ENCODE results near the gene DNAJC7.
"Not testable (repeated sequence)": the region's sequence is repeated elsewhere in the genome, so short reads cannot be mapped to it uniquely, and the experiment has no call there.

DNAJC7 gene

GRCh38 chr17:42016411-42016831 lies 818 bp downstream of the DNAJC7 start:
- TF ChIP-seq ISL1 (CRISPR knock-in tag; IDR thresholded peaks at IDR 0.05) (no peak), PATZ1 (CRISPR knock-in tag; IDR thresholded peaks at IDR 0.05; ENCODE audit: borderline replicate concordance) (no peak), BACH2 (CRISPR knock-in tag; IDR thresholded peaks at IDR 0.05; ENCODE audit: borderline replicate concordance) (no peak), PPARA (CRISPR knock-in tag; IDR thresholded peaks at IDR 0.05; ENCODE audit: borderline replicate concordance) (no peak), ZNF8 (CRISPR knock-in tag; IDR thresholded peaks at IDR 0.05) (no peak), ZC3H10 (CRISPR knock-in tag; IDR thresholded peaks at IDR 0.05) (no peak), RARB (CRISPR knock-in tag; IDR thresholded peaks at IDR 0.05) (no peak), ZFP3 (CRISPR knock-in tag; IDR thresholded peaks at IDR 0.05) (no peak), TCF4 (CRISPR knock-in tag; IDR thresholded peaks at IDR 0.05; ENCODE audit: borderline replicate concordance) (no peak), OSR1 (CRISPR knock-in tag; IDR thresholded peaks at IDR 0.05) (no peak), ZNF565 (CRISPR knock-in tag; conservative IDR thresholded peaks at IDR 0.05; ENCODE audit: low read depth) (no peak), SNAI2 (CRISPR knock-in tag; IDR thresholded peaks at IDR 0.05) (no peak), ARNTL (CRISPR knock-in tag; IDR thresholded peaks at IDR 0.05; ENCODE audit: borderline replicate concordance, low read depth) (no peak)
- TF ChIP-seq, protein P1, sequence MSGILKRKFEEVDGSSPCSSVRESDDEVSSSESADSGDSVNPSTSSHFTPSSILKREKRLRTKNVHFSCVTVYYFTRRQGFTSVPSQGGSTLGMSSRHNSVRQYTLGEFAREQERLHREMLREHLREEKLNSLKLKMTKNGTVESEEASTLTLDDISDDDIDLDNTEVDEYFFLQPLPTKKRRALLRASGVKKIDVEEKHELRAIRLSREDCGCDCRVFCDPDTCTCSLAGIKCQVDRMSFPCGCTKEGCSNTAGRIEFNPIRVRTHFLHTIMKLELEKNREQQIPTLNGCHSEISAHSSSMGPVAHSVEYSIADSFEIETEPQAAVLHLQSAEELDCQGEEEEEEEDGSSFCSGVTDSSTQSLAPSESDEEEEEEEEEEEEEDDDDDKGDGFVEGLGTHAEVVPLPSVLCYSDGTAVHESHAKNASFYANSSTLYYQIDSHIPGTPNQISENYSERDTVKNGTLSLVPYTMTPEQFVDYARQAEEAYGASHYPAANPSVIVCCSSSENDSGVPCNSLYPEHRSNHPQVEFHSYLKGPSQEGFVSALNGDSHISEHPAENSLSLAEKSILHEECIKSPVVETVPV (CRISPR knock-in tag; IDR thresholded peaks at IDR 0.05), result no peak
- TF ChIP-seq, protein P2, sequence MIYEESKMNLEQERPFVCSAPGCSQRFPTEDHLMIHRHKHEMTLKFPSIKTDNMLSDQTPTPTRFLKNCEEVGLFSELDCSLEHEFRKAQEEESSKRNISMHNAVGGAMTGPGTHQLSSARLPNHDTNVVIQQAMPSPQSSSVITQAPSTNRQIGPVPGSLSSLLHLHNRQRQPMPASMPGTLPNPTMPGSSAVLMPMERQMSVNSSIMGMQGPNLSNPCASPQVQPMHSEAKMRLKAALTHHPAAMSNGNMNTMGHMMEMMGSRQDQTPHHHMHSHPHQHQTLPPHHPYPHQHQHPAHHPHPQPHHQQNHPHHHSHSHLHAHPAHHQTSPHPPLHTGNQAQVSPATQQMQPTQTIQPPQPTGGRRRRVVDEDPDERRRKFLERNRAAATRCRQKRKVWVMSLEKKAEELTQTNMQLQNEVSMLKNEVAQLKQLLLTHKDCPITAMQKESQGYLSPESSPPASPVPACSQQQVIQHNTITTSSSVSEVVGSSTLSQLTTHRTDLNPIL (CRISPR knock-in tag; IDR thresholded peaks at IDR 0.05; ENCODE audit: low read depth), result no peak
- TF ChIP-seq, protein P3, sequence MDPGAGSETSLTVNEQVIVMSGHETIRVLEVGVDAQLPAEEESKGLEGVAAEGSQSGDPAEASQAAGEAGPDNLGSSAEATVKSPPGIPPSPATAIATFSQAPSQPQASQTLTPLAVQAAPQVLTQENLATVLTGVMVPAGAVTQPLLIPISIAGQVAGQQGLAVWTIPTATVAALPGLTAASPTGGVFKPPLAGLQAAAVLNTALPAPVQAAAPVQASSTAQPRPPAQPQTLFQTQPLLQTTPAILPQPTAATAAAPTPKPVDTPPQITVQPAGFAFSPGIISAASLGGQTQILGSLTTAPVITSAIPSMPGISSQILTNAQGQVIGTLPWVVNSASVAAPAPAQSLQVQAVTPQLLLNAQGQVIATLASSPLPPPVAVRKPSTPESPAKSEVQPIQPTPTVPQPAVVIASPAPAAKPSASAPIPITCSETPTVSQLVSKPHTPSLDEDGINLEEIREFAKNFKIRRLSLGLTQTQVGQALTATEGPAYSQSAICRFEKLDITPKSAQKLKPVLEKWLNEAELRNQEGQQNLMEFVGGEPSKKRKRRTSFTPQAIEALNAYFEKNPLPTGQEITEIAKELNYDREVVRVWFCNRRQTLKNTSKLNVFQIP (CRISPR knock-in tag; IDR thresholded peaks at IDR 0.05; ENCODE audit: borderline replicate concordance, low read depth), result no peak
- TF ChIP-seq, protein P4, sequence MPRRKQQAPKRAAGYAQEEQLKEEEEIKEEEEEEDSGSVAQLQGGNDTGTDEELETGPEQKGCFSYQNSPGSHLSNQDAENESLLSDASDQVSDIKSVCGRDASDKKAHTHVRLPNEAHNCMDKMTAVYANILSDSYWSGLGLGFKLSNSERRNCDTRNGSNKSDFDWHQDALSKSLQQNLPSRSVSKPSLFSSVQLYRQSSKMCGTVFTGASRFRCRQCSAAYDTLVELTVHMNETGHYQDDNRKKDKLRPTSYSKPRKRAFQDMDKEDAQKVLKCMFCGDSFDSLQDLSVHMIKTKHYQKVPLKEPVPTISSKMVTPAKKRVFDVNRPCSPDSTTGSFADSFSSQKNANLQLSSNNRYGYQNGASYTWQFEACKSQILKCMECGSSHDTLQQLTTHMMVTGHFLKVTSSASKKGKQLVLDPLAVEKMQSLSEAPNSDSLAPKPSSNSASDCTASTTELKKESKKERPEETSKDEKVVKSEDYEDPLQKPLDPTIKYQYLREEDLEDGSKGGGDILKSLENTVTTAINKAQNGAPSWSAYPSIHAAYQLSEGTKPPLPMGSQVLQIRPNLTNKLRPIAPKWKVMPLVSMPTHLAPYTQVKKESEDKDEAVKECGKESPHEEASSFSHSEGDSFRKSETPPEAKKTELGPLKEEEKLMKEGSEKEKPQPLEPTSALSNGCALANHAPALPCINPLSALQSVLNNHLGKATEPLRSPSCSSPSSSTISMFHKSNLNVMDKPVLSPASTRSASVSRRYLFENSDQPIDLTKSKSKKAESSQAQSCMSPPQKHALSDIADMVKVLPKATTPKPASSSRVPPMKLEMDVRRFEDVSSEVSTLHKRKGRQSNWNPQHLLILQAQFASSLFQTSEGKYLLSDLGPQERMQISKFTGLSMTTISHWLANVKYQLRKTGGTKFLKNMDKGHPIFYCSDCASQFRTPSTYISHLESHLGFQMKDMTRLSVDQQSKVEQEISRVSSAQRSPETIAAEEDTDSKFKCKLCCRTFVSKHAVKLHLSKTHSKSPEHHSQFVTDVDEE (CRISPR knock-in tag; IDR thresholded peaks at IDR 0.05), result no peak
- peak; percentile 5; the same call in 1 of the 3 replicates for ATAC-seq

- ATAC-seq, result not testable (repeated sequence)
Observed at GRCh38 chr17:42013740-42014139, 3.5 kb downstream of the DNAJC7 start.

- not testable (repeated sequence) for ATAC-seq
Observed at GRCh38 chr17:42012363-42012762, 4.9 kb downstream of the DNAJC7 start.

GRCh38 chr17:42010898-42011516 lies 6.2 kb downstream of the DNAJC7 start:
- ATAC-seq, result peak; percentile 63
- TF ChIP-seq TCF4 (CRISPR knock-in tag; IDR thresholded peaks at IDR 0.05; ENCODE audit: borderline replicate concordance) (no peak), ZNF565 (CRISPR knock-in tag; conservative IDR thresholded peaks at IDR 0.05; ENCODE audit: low read depth) (no peak), SNAI2 (CRISPR knock-in tag; IDR thresholded peaks at IDR 0.05) (no peak), CSDC2 (CRISPR knock-in tag; IDR thresholded peaks at IDR 0.05) (no peak), PATZ1 (CRISPR knock-in tag; IDR thresholded peaks at IDR 0.05; ENCODE audit: borderline replicate concordance) (no peak), ZNF70 (CRISPR knock-in tag; IDR thresholded peaks at IDR 0.05) (no peak), TOX (CRISPR knock-in tag; IDR thresholded peaks at IDR 0.05; ENCODE audit: borderline replicate concordance) (no peak), ZFP3 (CRISPR knock-in tag; IDR thresholded peaks at IDR 0.05) (no peak), BACH2 (CRISPR knock-in tag; IDR thresholded peaks at IDR 0.05; ENCODE audit: borderline replicate concordance) (no peak), ARNTL (CRISPR knock-in tag; IDR thresholded peaks at IDR 0.05; ENCODE audit: borderline replicate concordance, low read depth) (no peak)

- peak; percentile 50; the same call in 2 of the 3 replicates for ATAC-seq
Observed at GRCh38 chr17:42010266-42010680, 7.0 kb downstream of the DNAJC7 start.

Measured in SK-N-SH treated with all-trans-retinoic acid at 6 μM for 48 hours (cell line).